ENCODE results near the gene NPDC1.

GRCh38 chr9:137064027-137064879 is 18.3 kb upstream of the NPDC1 start:
- TF ChIP-seq CTCF (IDR thresholded peaks at IDR 0.05), result peak; percentile 84 to 98 (median 94)
- no peak for TF ChIP-seq POLR2A (IDR thresholded peaks at IDR 0.05)
